ENCODE measurements around the gene CDH13.

Gene CDH13

GRCh38 chr16:82965808-82966207, 339.0 kb downstream of the CDH13 start:
- no peak for DNase-seq

- no peak for DNase-seq
These were observed 340.7 kb downstream of the CDH13 start for GRCh38 chr16:82967424-82967823.

GRCh38 chr16:82971126-82971525, 344.4 kb downstream of the CDH13 start:
- no peak for DNase-seq

GRCh38 chr16:82972331-82972919, 345.7 kb downstream of the CDH13 start:
- no peak for DNase-seq

- no peak for DNase-seq
These were observed 352.8 kb downstream of the CDH13 start for GRCh38 chr16:82979406-82980111.

DNA sequence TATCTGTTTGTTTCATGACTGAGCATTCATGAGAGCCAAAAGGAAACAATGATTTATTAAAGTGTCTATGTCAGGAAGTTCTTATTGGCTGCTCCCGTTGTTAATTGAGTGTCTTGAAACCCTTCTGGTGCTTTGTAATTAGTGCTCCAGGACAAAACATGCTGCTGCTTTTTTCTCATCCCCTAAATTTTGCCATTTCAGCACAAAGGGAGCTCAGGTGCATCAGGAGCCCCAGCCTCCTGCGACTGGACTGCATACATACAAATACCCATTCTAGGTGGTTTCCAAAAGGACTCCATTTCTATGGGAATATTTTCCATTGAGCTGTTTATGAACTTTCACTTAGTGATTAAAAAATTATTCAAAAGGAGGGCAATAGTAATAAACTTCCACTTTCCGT, 354.0 kb downstream of the CDH13 start:
- no peak for DNase-seq

GRCh38 chr16:82987767-82988166, 361.0 kb downstream of the CDH13 start:
- no peak for DNase-seq

DNA sequence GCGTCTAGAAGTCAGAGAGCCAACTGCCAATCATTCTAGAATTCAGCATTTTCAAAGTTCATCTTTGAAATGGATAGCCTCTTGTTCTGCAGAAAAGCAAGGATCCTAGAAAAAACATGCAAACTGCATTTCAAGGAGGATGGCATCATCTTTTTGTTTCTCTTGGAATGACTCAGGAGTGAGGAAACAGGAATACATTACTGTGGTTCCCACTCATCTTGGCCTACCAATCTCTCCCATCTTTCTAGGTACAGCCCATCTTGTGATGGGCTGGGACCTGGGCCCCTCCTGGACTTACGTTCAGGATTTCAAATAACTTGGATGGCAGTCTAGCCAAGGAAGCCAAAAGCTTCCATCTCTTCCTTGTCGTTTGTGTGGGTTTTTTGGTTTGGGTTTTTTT, 363.4 kb downstream of the CDH13 start:
- no peak for DNase-seq

DNA sequence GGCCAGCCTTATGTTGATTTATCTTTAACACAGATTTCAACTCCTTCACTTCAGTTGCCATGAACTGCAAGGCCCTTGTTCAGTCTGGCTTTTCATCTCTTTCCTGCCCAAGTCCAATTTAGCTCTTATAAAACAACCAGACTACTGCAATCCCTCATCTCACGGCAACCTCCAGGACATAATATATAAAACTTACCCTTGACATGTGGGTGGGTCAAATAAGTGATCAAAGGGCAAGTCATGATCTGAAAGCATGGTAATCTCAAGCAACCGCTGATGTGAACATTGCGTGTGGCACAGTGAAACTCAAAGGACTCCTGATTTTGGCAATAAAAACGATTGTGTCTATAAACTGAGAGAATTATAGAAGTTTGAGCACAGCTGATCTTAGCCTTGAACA, 364.6 kb downstream of the CDH13 start:
- no peak for DNase-seq

DNA sequence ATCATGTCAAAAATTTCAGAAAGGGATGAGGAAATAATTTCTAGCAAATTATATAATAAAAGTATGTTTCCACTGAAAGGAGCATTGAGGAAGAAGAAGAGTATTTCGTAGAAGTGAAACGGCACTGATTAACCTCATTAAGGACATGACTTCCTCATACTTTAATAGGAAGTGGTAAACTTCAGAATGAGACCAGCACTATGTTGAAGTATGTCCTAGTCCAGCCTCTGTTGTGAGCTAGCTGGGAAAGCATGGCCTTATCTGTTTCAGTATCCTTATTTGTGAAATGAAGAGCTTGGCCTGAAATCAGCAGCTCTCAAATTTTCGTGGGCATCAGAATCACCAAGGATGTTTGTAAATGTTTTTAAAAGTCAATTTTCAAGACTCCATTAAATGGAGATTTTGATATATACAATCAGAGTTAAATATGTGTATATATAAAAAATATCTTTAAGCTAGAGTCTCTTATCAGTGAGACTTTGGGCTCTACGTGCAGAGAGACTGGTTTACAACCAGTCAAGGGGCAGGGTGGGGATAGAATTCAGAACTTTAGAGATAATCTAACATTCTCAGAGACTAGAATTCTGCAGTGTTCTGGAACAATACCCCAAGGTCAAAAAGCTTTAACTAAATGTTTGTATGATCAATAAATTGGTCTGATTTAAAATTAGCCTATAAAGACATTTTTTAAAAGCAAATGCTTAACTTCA, 365.4 kb downstream of the CDH13 start:
- DNase-seq = no peak

GRCh38 chr16:82992786-82993185, 366.0 kb downstream of the CDH13 start:
- DNase-seq = no peak

DNA sequence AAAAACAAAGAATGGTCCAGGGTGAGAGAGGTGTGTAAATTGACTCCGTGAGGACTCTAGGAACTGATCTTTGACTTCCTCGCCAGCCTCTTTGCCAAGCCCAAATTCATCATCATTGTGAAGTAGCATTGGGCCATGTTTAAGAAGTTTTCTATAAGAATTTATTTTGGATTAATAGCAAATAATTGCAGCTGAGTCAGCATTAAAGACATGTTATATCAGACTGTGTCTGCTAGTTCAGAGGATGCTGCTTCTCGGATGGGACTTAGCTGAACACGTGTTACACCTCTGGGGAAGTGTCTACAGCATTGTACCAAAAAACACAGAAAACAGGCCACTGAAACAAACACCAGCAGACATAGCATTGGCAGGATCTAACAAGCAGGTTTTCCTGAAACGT, 366.6 kb downstream of the CDH13 start:
- DNase-seq = no peak

DNA sequence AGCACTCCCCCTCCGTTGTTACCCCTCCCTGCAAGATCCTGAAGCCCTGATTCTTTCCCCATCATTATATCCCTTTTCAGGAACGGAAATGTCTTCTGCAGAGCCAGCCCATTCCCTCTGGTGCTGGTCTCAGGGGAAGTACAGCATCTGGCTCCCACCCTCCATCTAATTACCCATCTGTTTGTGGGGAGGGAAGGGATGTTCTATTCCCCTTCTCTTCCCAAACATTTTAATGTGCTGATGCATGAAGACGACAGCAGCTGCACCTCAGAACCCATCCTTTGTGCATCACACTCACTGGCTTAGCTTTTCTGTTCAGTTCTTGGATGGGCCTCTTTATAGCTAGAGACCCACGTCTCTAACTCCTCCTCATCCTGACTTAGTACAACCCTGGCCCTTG, 367.2 kb downstream of the CDH13 start:
- peak; percentile 15 for DNase-seq

- no peak for DNase-seq
These were observed 368.6 kb downstream of the CDH13 start for GRCh38 chr16:82995286-82995923.

GRCh38 chr16:82995924-82996441, 369.2 kb downstream of the CDH13 start:
- no peak for DNase-seq

DNA sequence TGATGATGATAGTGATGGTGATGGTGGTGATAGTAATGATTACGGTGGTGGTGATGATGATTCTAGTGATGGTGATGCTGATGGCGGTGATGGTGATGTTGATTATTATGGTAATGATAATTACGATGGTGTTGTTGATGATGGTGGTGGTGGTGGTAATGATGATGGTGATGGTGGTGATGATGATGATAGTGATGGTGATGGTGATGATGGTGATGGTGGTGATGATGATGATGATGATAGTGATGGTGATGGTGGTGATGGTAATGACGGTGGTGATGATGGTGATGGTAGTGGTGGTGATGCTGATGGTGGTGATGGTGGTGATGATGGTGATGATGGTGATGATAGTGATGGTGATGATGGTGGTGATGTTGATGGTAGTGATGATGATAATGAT, 370.0 kb downstream of the CDH13 start:
- no peak for DNase-seq

- no peak for DNase-seq
These were observed 372.9 kb downstream of the CDH13 start for GRCh38 chr16:82999711-83000110.

GRCh38 chr16:83002351-83003334, 375.9 kb downstream of the CDH13 start:
- no peak for DNase-seq

DNA sequence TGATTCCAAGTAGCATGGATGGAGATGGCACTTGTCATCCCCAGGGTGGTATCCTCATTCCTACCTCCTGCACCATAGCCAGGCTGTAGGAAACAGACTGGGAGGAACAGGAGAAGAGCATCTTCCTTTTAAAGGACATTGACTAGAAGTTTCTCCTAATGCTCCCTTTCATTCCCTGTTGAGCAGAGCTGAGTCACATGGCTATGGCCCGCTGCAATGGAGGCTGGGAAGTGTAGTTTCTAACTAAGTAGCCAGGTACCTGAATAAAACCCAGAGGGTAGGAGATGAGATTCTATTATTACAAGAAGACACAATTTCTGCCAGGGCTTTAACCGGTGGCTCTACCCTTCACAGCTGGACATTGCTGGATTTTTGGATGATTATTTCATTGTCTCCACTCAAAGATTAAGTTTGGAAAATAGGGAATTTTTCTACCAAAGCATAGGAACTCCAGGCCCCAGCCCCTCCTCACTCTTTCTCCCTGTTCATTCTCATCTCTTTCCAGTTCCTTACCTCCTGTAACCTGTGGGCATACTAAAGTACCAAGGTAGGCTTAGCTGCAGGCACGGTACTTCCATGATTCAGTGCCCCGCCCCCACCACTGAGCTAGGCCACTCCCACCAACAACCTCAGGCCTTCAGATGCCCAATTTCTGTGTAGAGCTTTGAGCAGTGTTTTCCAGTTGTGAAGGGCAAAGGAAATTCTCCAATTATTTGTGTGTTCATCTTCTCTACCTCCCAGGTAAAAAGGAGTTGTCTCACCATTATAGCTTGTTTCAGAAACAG, 378.3 kb downstream of the CDH13 start:
- DNase-seq = no peak

- no peak for DNase-seq
These were observed 378.9 kb downstream of the CDH13 start for GRCh38 chr16:83005653-83006160.
